ENCODE measurements around the gene CSTPP1. TPM values are rescaled to one million over a fixed set of nuclear protein-coding genes. Genes with fewer than 3 reads are reported as not detected.

Gene CSTPP1
- total RNA-seq, 1 donor from 2014 or later, result 32.7 TPM

- Mint-ChIP-seq H3K4me3 (no peak overlapping the region), H3K27me3 (ENCODE audit: insufficient read depth, low read depth) (no peaks in the 10 kb centered on the region), H3K27ac (peak overlapping the region; percentile 72), H3K4me1 (no peaks in the 10 kb centered on the region), H3K36me3 (peaks cover 38% of the 10 kb centered on the region), H3K9me3 (peaks cover 16% of the 10 kb centered on the region)
- H3K4me2 ChIP-seq, result no peak overlapping the region
- no peaks in the 10 kb centered on the region for H3K9me3 ChIP-seq (ENCODE audit: low read depth)
- no peak overlapping the region for H3K27ac ChIP-seq
- no peak for DNase-seq (ENCODE audit: low spot score)
- H3K36me3 ChIP-seq, result no peaks in the 10 kb centered on the region
- TF ChIP-seq EZH2 (IDR thresholded peaks at IDR 0.05) (no peak), EZH2phosphoT487 (IDR thresholded peaks at IDR 0.05) (no peak), CTCF (IDR thresholded peaks at IDR 0.05) (no peak)
- H3F3A ChIP-seq (ENCODE audit: low read depth), result peaks cover 4% of the 10 kb centered on the region
- no peaks in the 10 kb centered on the region for H3K27me3 ChIP-seq
- no peak overlapping the region for H3K4me3 ChIP-seq
- peaks cover 7% of the 10 kb centered on the region for H4K20me1 ChIP-seq (ENCODE audit: low read depth)
- H3K4me1 ChIP-seq, result no peaks in the 10 kb centered on the region
- peaks cover 3% of the 10 kb centered on the region for H3K79me2 ChIP-seq (ENCODE audit: low read depth)
- no peak overlapping the region for H2AFZ ChIP-seq (replicated peaks)
- H3K9ac ChIP-seq, result no peak overlapping the region
Measured at GRCh38 chr11:46966773-46967172, 30.2 kb downstream of the CSTPP1 start.

GRCh38 chr11:46967962-46968361 lies 31.4 kb downstream of the CSTPP1 start:
- H3K9me3 Mint-ChIP-seq, result peaks cover 10% of the 10 kb centered on the region
- DNase-seq (ENCODE audit: low spot score), result no peak

GRCh38 chr11:46969379-46969778 lies 32.8 kb downstream of the CSTPP1 start:
- no peak overlapping the region for H3K4me2 ChIP-seq
- no peak for DNase-seq (ENCODE audit: low spot score)
- H3K36me3 Mint-ChIP-seq, result peaks cover 32% of the 10 kb centered on the region
- H3F3A ChIP-seq (ENCODE audit: low read depth), result peaks cover 4% of the 10 kb centered on the region
- peaks cover 5% of the 10 kb centered on the region for H3K9me3 Mint-ChIP-seq
- TF ChIP-seq EZH2phosphoT487 (IDR thresholded peaks at IDR 0.05) (no peak), EZH2 (IDR thresholded peaks at IDR 0.05) (no peak), CTCF (IDR thresholded peaks at IDR 0.05) (no peak)
- H3K36me3 ChIP-seq, result no peaks in the 10 kb centered on the region
- no peaks in the 10 kb centered on the region for H3K9me3 ChIP-seq (ENCODE audit: low read depth)
- H3K27me3 Mint-ChIP-seq (ENCODE audit: insufficient read depth, low read depth), result no peaks in the 10 kb centered on the region
- H3K4me3 Mint-ChIP-seq, result no peak overlapping the region
- no peak overlapping the region for H3K27ac Mint-ChIP-seq
- peaks cover 7% of the 10 kb centered on the region for H4K20me1 ChIP-seq (ENCODE audit: low read depth)
- no peak overlapping the region for H3K27ac ChIP-seq
- H3K4me1 ChIP-seq, result no peaks in the 10 kb centered on the region
- no peak overlapping the region for H2AFZ ChIP-seq (replicated peaks)
- no peak overlapping the region for H3K4me3 ChIP-seq
- no peaks in the 10 kb centered on the region for H3K27me3 ChIP-seq
- peaks cover 12% of the 10 kb centered on the region for H3K4me1 Mint-ChIP-seq
- no peak overlapping the region for H3K9ac ChIP-seq
- H3K79me2 ChIP-seq (ENCODE audit: low read depth), result peaks cover 3% of the 10 kb centered on the region

More at GRCh38 chr11:46967962-46968361, 31.4 kb downstream of the CSTPP1 start:
- H3K9ac ChIP-seq, result no peak overlapping the region
- H4K20me1 ChIP-seq (ENCODE audit: low read depth), result peaks cover 7% of the 10 kb centered on the region
- no peak overlapping the region for H3K4me2 ChIP-seq
- H3K36me3 ChIP-seq, result no peaks in the 10 kb centered on the region
- TF ChIP-seq EZH2 (IDR thresholded peaks at IDR 0.05) (no peak), EZH2phosphoT487 (IDR thresholded peaks at IDR 0.05) (no peak), CTCF (IDR thresholded peaks at IDR 0.05) (no peak)
- H3K4me3 Mint-ChIP-seq, result no peak overlapping the region
- H3K79me2 ChIP-seq (ENCODE audit: low read depth), result peaks cover 3% of the 10 kb centered on the region
- H3K9me3 ChIP-seq (ENCODE audit: low read depth), result no peaks in the 10 kb centered on the region
- H3K4me3 ChIP-seq, result no peak overlapping the region
- peaks cover 4% of the 10 kb centered on the region for H3F3A ChIP-seq (ENCODE audit: low read depth)
- no peaks in the 10 kb centered on the region for H3K27me3 ChIP-seq
- H3K4me1 Mint-ChIP-seq, result peaks cover 8% of the 10 kb centered on the region
- peaks cover 31% of the 10 kb centered on the region for H3K36me3 Mint-ChIP-seq
- no peak overlapping the region for H3K27ac ChIP-seq
- H3K27ac Mint-ChIP-seq, result no peak overlapping the region
- no peak overlapping the region for H2AFZ ChIP-seq (replicated peaks)
- no peaks in the 10 kb centered on the region for H3K4me1 ChIP-seq
- H3K27me3 Mint-ChIP-seq (ENCODE audit: insufficient read depth, low read depth), result no peaks in the 10 kb centered on the region
